HEK293 (cell line): Measurements from ENCODE around the gene ZNF862.

Experiments used
- CTCF ChIA-PET: fragments of 350-600 bp; formaldehyde crosslinking; extraction: SDS; loops from one replicate; lab custom pipeline; 2021; ENCODE audit warnings: antibody characterized with exemption; lab: Yijun Ruan, JAX
- POLR2A ChIA-PET: fragments of 300-600 bp; formaldehyde crosslinking; extraction: SDS; loops from one replicate; lab custom pipeline; 2020; ENCODE audit warnings: antibody characterized with exemption, inconsistent platforms; lab: Yijun Ruan, JAX
- H3K27ac ChIP-seq: fragments of 200-500 bp; sonication (Bioruptor generic); 2 replicates; pipeline ENCODE4 v1.5.1; 2014; ENCODE audit warnings: low read depth, low read length, control low read depth, inconsistent platforms; ENCODE audit errors: extremely low read depth
- H3K36me3 ChIP-seq, 2 experiments: fragments of 200-500 bp in 1 of 2; sonication (Bioruptor generic) in 1 of 2; 1 replicate in 1 of 2; 2 replicates in 1 of 2; pipeline ENCODE4 v1.5.1; 2014 to 2017; ENCODE audit warnings: inconsistent platforms in 2 of 2, low read length in 2 of 2; ENCODE audit not compliant: control insufficient read depth in 2 of 2, insufficient read depth in 1 of 2
- H3K4me1 ChIP-seq: fragments of 200-500 bp; sonication (Bioruptor generic); 2 replicates; pipeline ENCODE4 v1.5.1; 2014; ENCODE audit warnings: mild to moderate bottlenecking, low read length, inconsistent platforms; ENCODE audit not compliant: control insufficient read depth, insufficient read depth
- H3K4me3 ChIP-seq: 2 replicates; pipeline ENCODE4 v1.5.1; 2011; ENCODE audit warnings: low read depth, mild to moderate bottlenecking, control low read depth, low read length, moderate library complexity
- H3K9me3 ChIP-seq: fragments of 200-500 bp; sonication (Bioruptor generic); 2 replicates; pipeline ENCODE4 v1.5.1; 2014; ENCODE audit warnings: low read depth, low read length, inconsistent platforms; ENCODE audit not compliant: control insufficient read depth, insufficient read depth
- BCL11A ChIP-seq: fragments of 450-650 bp; formaldehyde crosslinking; IDR thresholded peaks from 2 replicates; pipeline ENCODE4 v1.5.1; 2016; ENCODE audit warnings: low read depth, missing biosample characterization, missing genetic modification characterization
- BCL6B ChIP-seq: fragments of 450-650 bp; formaldehyde crosslinking; IDR thresholded peaks from 2 replicates; pipeline ENCODE4 v1.5.1; 2017; ENCODE audit warnings: missing biosample characterization, missing genetic modification characterization
- HOXD13 ChIP-seq: sonication (generic); formaldehyde crosslinking; IDR thresholded peaks from 2 replicates; pipeline ENCODE4 v1.8.0; 2022; ENCODE audit warnings: missing genetic modification reagents, borderline replicate concordance
- KLF1 ChIP-seq: fragments of 450-650 bp; formaldehyde crosslinking; IDR thresholded peaks from 2 replicates; pipeline ENCODE4 v1.5.1; 2016; ENCODE audit warnings: missing biosample characterization, missing genetic modification characterization
- KLF9 ChIP-seq: fragments of 450-650 bp; formaldehyde crosslinking; IDR thresholded peaks from 2 replicates; pipeline ENCODE4 v1.5.1; 2016; ENCODE audit warnings: missing biosample characterization, missing genetic modification characterization, low read depth
- PATZ1 ChIP-seq: fragments of 450-650 bp; formaldehyde crosslinking; IDR thresholded peaks from 2 replicates; pipeline ENCODE4 v1.5.1; 2016; ENCODE audit warnings: missing biosample characterization, missing genetic modification characterization
- RBAK ChIP-seq: fragments of 450-650 bp; formaldehyde crosslinking; IDR thresholded peaks from 2 replicates; pipeline ENCODE4 v1.5.1; 2016; ENCODE audit warnings: missing biosample characterization, missing genetic modification characterization
- SALL2 ChIP-seq: fragments of 450-650 bp; formaldehyde crosslinking; IDR thresholded peaks from 2 replicates; pipeline ENCODE4 v1.5.0; 2017; ENCODE audit warnings: missing biosample characterization, mild to moderate bottlenecking, missing genetic modification characterization, borderline replicate concordance
- ZBTB1 ChIP-seq: fragments of 450-650 bp; formaldehyde crosslinking; IDR thresholded peaks from 2 replicates; pipeline ENCODE4 v1.5.1; 2016; ENCODE audit warnings: missing biosample characterization, missing genetic modification characterization
- ZBTB10 ChIP-seq: fragments of 450-650 bp; formaldehyde crosslinking; IDR thresholded peaks from 2 replicates; pipeline ENCODE4 v1.5.1; 2016; ENCODE audit warnings: missing biosample characterization, missing genetic modification characterization
- ZBTB48 ChIP-seq: fragments of 450-650 bp; formaldehyde crosslinking; IDR thresholded peaks from 2 replicates; pipeline ENCODE4 v1.5.1; 2016; ENCODE audit warnings: missing biosample characterization, missing genetic modification characterization
- ZBTB7A ChIP-seq: fragments of 450-650 bp; formaldehyde crosslinking; IDR thresholded peaks from 2 replicates; pipeline ENCODE4 v1.5.1; 2016; ENCODE audit warnings: low read depth, missing biosample characterization, missing genetic modification characterization
- ZBTB8A ChIP-seq: fragments of 450-650 bp; formaldehyde crosslinking; IDR thresholded peaks from 2 replicates; pipeline ENCODE4 v1.5.1; 2016; ENCODE audit warnings: missing biosample characterization, missing genetic modification characterization
- ZFP37 ChIP-seq: fragments of 450-650 bp; formaldehyde crosslinking; IDR thresholded peaks from 2 replicates; pipeline ENCODE4 v1.5.1; 2016; ENCODE audit warnings: missing biosample characterization, missing genetic modification characterization
- ZNF114 ChIP-seq: fragments of 450-650 bp; formaldehyde crosslinking; IDR thresholded peaks from 2 replicates; pipeline ENCODE4 v1.5.0; 2017; ENCODE audit warnings: missing biosample characterization, missing genetic modification characterization
- ZNF132 ChIP-seq: fragments of 450-650 bp; formaldehyde crosslinking; IDR thresholded peaks from 2 replicates; pipeline ENCODE4 v1.5.1; 2017; ENCODE audit warnings: missing biosample characterization, missing genetic modification characterization, borderline replicate concordance
- ZNF138 ChIP-seq: fragments of 450-650 bp; formaldehyde crosslinking; IDR thresholded peaks from 2 replicates; pipeline ENCODE4 v1.5.1; 2016; ENCODE audit warnings: missing biosample characterization, missing genetic modification characterization, borderline replicate concordance
- ZNF214 ChIP-seq: fragments of 450-650 bp; formaldehyde crosslinking; IDR thresholded peaks from 2 replicates; pipeline ENCODE4 v1.5.1; 2017; ENCODE audit warnings: missing biosample characterization, mild to moderate bottlenecking, missing genetic modification characterization, borderline replicate concordance
- ZNF266 ChIP-seq: fragments of 450-650 bp; formaldehyde crosslinking; IDR thresholded peaks from 2 replicates; pipeline ENCODE4 v1.5.1; 2016; ENCODE audit warnings: missing biosample characterization, missing genetic modification characterization, low read depth
- ZNF292 ChIP-seq: fragments of 450-650 bp; formaldehyde crosslinking; IDR thresholded peaks from 2 replicates; pipeline ENCODE4 v1.5.1; 2016; ENCODE audit warnings: low read depth, missing biosample characterization, missing genetic modification characterization, borderline replicate concordance
- ZNF530 ChIP-seq: fragments of 450-650 bp; formaldehyde crosslinking; IDR thresholded peaks from 2 replicates; pipeline ENCODE4 v1.5.1; 2016; ENCODE audit warnings: low read depth, missing biosample characterization, missing genetic modification characterization
- ZNF549 ChIP-seq: fragments of 450-650 bp; IDR thresholded peaks from 2 replicates; pipeline ENCODE4 v1.5.1; 2018; ENCODE audit warnings: missing biosample characterization, missing genetic modification characterization, mild to moderate bottlenecking, inconsistent platforms, moderate library complexity
- ZNF555 ChIP-seq: fragments of 450-650 bp; formaldehyde crosslinking; conservative IDR thresholded peaks from 2 replicates; pipeline ENCODE4 v1.5.1; 2017; ENCODE audit warnings: missing biosample characterization, mild to moderate bottlenecking, missing genetic modification characterization, inconsistent platforms
- ZNF558 ChIP-seq: fragments of 450-650 bp; formaldehyde crosslinking; IDR thresholded peaks from 2 replicates; pipeline ENCODE4 v1.5.1; 2016; ENCODE audit warnings: missing biosample characterization, missing genetic modification characterization
- ZNF560 ChIP-seq: fragments of 450-650 bp; formaldehyde crosslinking; IDR thresholded peaks from 2 replicates; pipeline ENCODE4 v1.5.1; 2017; ENCODE audit warnings: missing biosample characterization, missing genetic modification characterization, borderline replicate concordance
- ZNF658 ChIP-seq: fragments of 450-650 bp; formaldehyde crosslinking; IDR thresholded peaks from 2 replicates; pipeline ENCODE4; 2016; ENCODE audit warnings: missing biosample characterization, missing genetic modification characterization
- ZNF776 ChIP-seq: fragments of 450-650 bp; formaldehyde crosslinking; IDR thresholded peaks from 2 replicates; pipeline ENCODE4 v1.5.0; 2017; ENCODE audit warnings: missing biosample characterization, missing genetic modification characterization, borderline replicate concordance
- ZNF830 ChIP-seq: fragments of 450-650 bp; IDR thresholded peaks from 2 replicates; pipeline ENCODE4 v1.5.0; 2018; ENCODE audit warnings: missing biosample characterization, missing genetic modification characterization, low read depth, mild to moderate bottlenecking, moderate library complexity

ZNF862 gene

GRCh38 chr7:149869867-149870266 is 31.7 kb downstream of the ZNF862 start:
- Histone ChIP-seq H3K4me3 (no peak overlapping the region), H3K4me1 (no peaks in the 10 kb centered on the region), H3K9me3 (no peaks in the 10 kb centered on the region), H3K27ac (no peak overlapping the region), H3K36me3 (peaks cover 0 to 34% of the 10 kb centered on the region in 2 experiments; a peak in 1 of 3 replicates)
- POLR2A ChIA-PET: interaction anchor here (1.3 kb wide), 1 partner anchor 15 kb away, joined by 3 read pairs; no protein-coding TSS in a partner anchor
- CTCF ChIA-PET: interaction anchor here (1.3 kb wide), 1 partner anchor 9 kb away, joined by 4 read pairs; no protein-coding TSS in a partner anchor
- TF ChIP-seq ZNF560: no peak
- no peak for TF ChIP-seq ZNF138
- TF ChIP-seq ZNF776 (tag by site-specific recombination): no peak
- TF ChIP-seq ZNF555 (tag by site-specific recombination): no peak
- TF ChIP-seq RBAK (tag by site-specific recombination): no peak
- TF ChIP-seq ZNF830 (tag by site-specific recombination): no peak
- TF ChIP-seq ZBTB10 (tag by site-specific recombination): no peak
- no peak for TF ChIP-seq ZBTB7A (tag by site-specific recombination)
- TF ChIP-seq BCL6B: no peak
- TF ChIP-seq ZNF132 (tag by site-specific recombination): no peak
- TF ChIP-seq HOXD13: no peak
- TF ChIP-seq ZNF530 (tag by site-specific recombination): no peak
- no peak for TF ChIP-seq KLF9 (tag by site-specific recombination)
- no peak for TF ChIP-seq ZNF292
- no peak for TF ChIP-seq ZNF266 (tag by site-specific recombination)
- TF ChIP-seq PATZ1: no peak
- no peak for TF ChIP-seq ZNF658 (tag by site-specific recombination)

- POLR2A ChIA-PET: interaction anchor here (1.3 kb wide), 1 partner anchor 15 kb away, joined by 3 read pairs; no protein-coding TSS in a partner anchor
- TF ChIP-seq BCL11A (tag by site-specific recombination) (no peak), ZNF549 (tag by site-specific recombination) (no peak), ZBTB8A (tag by site-specific recombination) (no peak), ZNF214 (no peak), ZBTB1 (no peak), ZBTB48 (tag by site-specific recombination) (no peak), ZFP37 (no peak), KLF1 (tag by site-specific recombination) (no peak), ZNF292 (no peak), ZNF558 (tag by site-specific recombination) (no peak), ZNF114 (tag by site-specific recombination) (no peak), SALL2 (tag by site-specific recombination) (no peak)
- Histone ChIP-seq H3K4me3 (no peak overlapping the region), H3K9me3 (no peaks in the 10 kb centered on the region), H3K36me3 (peaks cover 0 to 37% of the 10 kb centered on the region in 2 experiments; a peak in 1 of 3 replicates), H3K4me1 (no peaks in the 10 kb centered on the region), H3K27ac (no peak overlapping the region)
- CTCF ChIA-PET: interaction anchor here (1.3 kb wide), 1 partner anchor 9 kb away, joined by 4 read pairs; no protein-coding TSS in a partner anchor
Measured at GRCh38 chr7:149870274-149870673, 32.1 kb downstream of the ZNF862 start.
